ENCODE data around the gene SNX13. TPM values are rescaled to one million over a fixed set of nuclear protein-coding genes. Genes with fewer than 3 reads are reported as not detected.

Gene SNX13
- polyA plus RNA-seq, 2 of the 4 experiments (the other 2 are of a cell fraction) = 13.1 to 31.6 TPM

GRCh38 chr7:17854261-17855047 is 85.8 kb downstream of the SNX13 start (continued):
- TF ChIP-seq USF2 (IDR thresholded peaks at IDR 0.05) (no peak), FOXS1 (CRISPR knock-in tag; IDR thresholded peaks at IDR 0.05) (no peak), EHF (CRISPR knock-in tag; IDR thresholded peaks at IDR 0.05) (no peak), CEBPB (IDR thresholded peaks at IDR 0.05) (no peak)

GRCh38 chr7:17852361-17852760 is 87.9 kb downstream of the SNX13 start:
- POLR2A ChIA-PET = no interaction called here
- H3K4me3 ChIP-seq = no peak overlapping the region
- H3K27ac ChIP-seq = no peak overlapping the region
- no peak overlapping the region for H3K4me2 ChIP-seq
- CTCF ChIA-PET = no interaction called here
- TF ChIP-seq CEBPB (IDR thresholded peaks at IDR 0.05) (no peak), FOXS1 (CRISPR knock-in tag; IDR thresholded peaks at IDR 0.05) (no peak), REST (IDR thresholded peaks at IDR 0.05) (no peak), MAX (IDR thresholded peaks at IDR 0.05) (no peak), HOXB5 (CRISPR knock-in tag; IDR thresholded peaks at IDR 0.05) (no peak), ZNF302 (CRISPR knock-in tag; IDR thresholded peaks at IDR 0.05) (no peak)
- ATAC-seq = no peak
- FAIRE-seq = no peak
- H3K9me3 ChIP-seq = 0 out of 3 replicates have a peak, but pooled peaks cover 6% of the 10 kb centered on the region
- WGBS (ENCODE audit: missing lambda C conversion rate) = 79% methylated on average over 1 of the region's 1 CpG
- no peak for DNase-seq (ENCODE audit: low read depth in 1 of 2, low spot score in 1 of 2)
- H3K4me1 ChIP-seq = no peaks in the 10 kb centered on the region

GRCh38 chr7:17849504-17849903 is 90.8 kb downstream of the SNX13 start:
- DNase-seq (ENCODE audit: low read depth in 1 of 2, low spot score in 1 of 2) = no peak
- WGBS (ENCODE audit: missing lambda C conversion rate) = 94% methylated on average over 3 of the region's 3 CpGs
- H3K4me1 ChIP-seq = 0 out of 3 replicates have a peak, but pooled peaks cover 2% of the 10 kb centered on the region
- no peak overlapping the region for H3K4me2 ChIP-seq
- H3K9me3 ChIP-seq = no peaks in the 10 kb centered on the region
- POLR2A ChIA-PET = no interaction called here
- H3K4me3 ChIP-seq = no peak overlapping the region
- ATAC-seq = no peak
- CTCF ChIA-PET = interaction anchor here (0.9 kb wide), 1 partner anchor 14 kb away, joined by 3 read pairs; no protein-coding TSS in a partner anchor
- no peak overlapping the region for H3K27ac ChIP-seq
- no peak for FAIRE-seq
- TF ChIP-seq ZSCAN20 (CRISPR knock-in tag; IDR thresholded peaks at IDR 0.05) (no peak), E2F6 (IDR thresholded peaks at IDR 0.05; ENCODE audit: borderline replicate concordance, low read depth) (no peak), NFE2L2 (conservative IDR thresholded peaks at IDR 0.05; ENCODE audit: low read length) (no peak), HMGXB4 (CRISPR knock-in tag; IDR thresholded peaks at IDR 0.05; ENCODE audit: borderline replicate concordance) (no peak), SMC3 (IDR thresholded peaks at IDR 0.05) (no peak), JUN (IDR thresholded peaks at IDR 0.05) (no peak), TP53 (CRISPR knock-in tag; IDR thresholded peaks at IDR 0.05) (no peak), GATA3 (IDR thresholded peaks at IDR 0.05; ENCODE audit: borderline replicate concordance) (no peak), ZC3H11A (IDR thresholded peaks at IDR 0.05) (no peak), RFX5 (IDR thresholded peaks at IDR 0.05) (no peak), EHF (CRISPR knock-in tag; IDR thresholded peaks at IDR 0.05) (no peak), BCL3 (IDR thresholded peaks at IDR 0.05) (no peak), JUNB (IDR thresholded peaks at IDR 0.05) (no peak), HOXB5 (CRISPR knock-in tag; IDR thresholded peaks at IDR 0.05) (no peak), ZNF302 (CRISPR knock-in tag; IDR thresholded peaks at IDR 0.05) (no peak), CBX2 (IDR thresholded peaks at IDR 0.05; ENCODE audit: borderline replicate concordance, low read depth) (no peak), ELK1 (IDR thresholded peaks at IDR 0.05; ENCODE audit: low read depth, low read length) (no peak)

Measured in A549 (cell line).